Hepatocyte (in vitro differentiated cells): ENCODE results near the gene VANGL1.

Source experiments
- EZH2 ChIP-seq: fragments of 200-600 bp; sonication (generic); IDR thresholded peaks from 2 replicates; pipeline ENCODE4 v1.6.1; 2016; ENCODE audit warnings: antibody characterized with exemption, mild to moderate bottlenecking, borderline replicate concordance
- TF ChIP-seq, protein P1 (sequence below): fragments of 200-600 bp; sonication (generic); IDR thresholded peaks from 2 replicates; pipeline ENCODE4 v1.5.1; 2016; ENCODE audit warnings: antibody characterized with exemption, mild to moderate bottlenecking; ENCODE audit not compliant: poor library complexity

DNA sequence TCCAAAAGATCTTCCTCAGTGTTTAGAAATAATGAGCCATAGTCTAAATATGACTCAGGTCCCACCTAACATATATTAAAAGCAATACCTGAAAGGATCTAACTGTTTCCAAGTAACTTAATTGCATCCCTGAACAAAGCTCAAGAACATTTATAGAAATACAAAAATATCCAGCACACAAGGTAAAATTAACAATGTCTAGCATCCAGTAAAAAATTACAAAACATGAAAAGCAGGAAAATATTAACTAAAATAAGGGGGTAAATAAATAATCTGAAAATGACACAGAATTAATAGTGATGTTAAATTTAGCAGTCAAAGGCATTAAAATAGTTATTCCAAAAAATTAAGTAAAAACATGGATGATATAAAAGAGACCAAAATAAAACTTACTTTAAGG, 21.3 kb upstream of the VANGL1 start:
- no peak for TF ChIP-seq EZH2
- TF ChIP-seq, protein P1, sequence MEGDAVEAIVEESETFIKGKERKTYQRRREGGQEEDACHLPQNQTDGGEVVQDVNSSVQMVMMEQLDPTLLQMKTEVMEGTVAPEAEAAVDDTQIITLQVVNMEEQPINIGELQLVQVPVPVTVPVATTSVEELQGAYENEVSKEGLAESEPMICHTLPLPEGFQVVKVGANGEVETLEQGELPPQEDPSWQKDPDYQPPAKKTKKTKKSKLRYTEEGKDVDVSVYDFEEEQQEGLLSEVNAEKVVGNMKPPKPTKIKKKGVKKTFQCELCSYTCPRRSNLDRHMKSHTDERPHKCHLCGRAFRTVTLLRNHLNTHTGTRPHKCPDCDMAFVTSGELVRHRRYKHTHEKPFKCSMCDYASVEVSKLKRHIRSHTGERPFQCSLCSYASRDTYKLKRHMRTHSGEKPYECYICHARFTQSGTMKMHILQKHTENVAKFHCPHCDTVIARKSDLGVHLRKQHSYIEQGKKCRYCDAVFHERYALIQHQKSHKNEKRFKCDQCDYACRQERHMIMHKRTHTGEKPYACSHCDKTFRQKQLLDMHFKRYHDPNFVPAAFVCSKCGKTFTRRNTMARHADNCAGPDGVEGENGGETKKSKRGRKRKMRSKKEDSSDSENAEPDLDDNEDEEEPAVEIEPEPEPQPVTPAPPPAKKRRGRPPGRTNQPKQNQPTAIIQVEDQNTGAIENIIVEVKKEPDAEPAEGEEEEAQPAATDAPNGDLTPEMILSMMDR, result no peak
